Measurements from ENCODE around the gene HHATL. TPM values are rescaled to one million over a fixed set of nuclear protein-coding genes. Genes with fewer than 3 reads are reported as not detected.

The HHATL gene
- total RNA-seq, 2 experiments from 2014 or later = not detected

- no peaks in the 10 kb centered on the region for H3K4me1 Mint-ChIP-seq
- POLR2A ChIA-PET = no interaction called here
- H3K27ac Mint-ChIP-seq = no peak overlapping the region
- no peak overlapping the region for H3K4me3 Mint-ChIP-seq
- DNase-seq = no peak
- CTCF ChIA-PET = no interaction called here
- H3K36me3 Mint-ChIP-seq (ENCODE audit: low read depth) = no peaks in the 10 kb centered on the region
- peaks cover 14% of the 10 kb centered on the region for H3K9me3 Mint-ChIP-seq
- H3K27me3 Mint-ChIP-seq = peaks cover 8% of the 10 kb centered on the region
Observed at GRCh38 chr3:42674146-42674545, 28.5 kb downstream of the HHATL start.

GRCh38 chr3:42673082-42673481 lies 29.5 kb downstream of the HHATL start:
- Mint-ChIP-seq H3K36me3 (ENCODE audit: low read depth) (no peaks in the 10 kb centered on the region), H3K27ac (no peak overlapping the region), H3K4me1 (no peaks in the 10 kb centered on the region), H3K4me3 (no peak overlapping the region), H3K27me3 (peaks cover 8% of the 10 kb centered on the region), H3K9me3 (peaks cover 14% of the 10 kb centered on the region)
- ChIA-PET POLR2A (no interaction called here), CTCF (no interaction called here)
- DNase-seq = no peak

GRCh38 chr3:42672515-42672914 lies 30.1 kb downstream of the HHATL start:
- Mint-ChIP-seq H3K27me3 (peaks cover 8% of the 10 kb centered on the region), H3K4me1 (no peaks in the 10 kb centered on the region), H3K4me3 (no peak overlapping the region), H3K27ac (no peak overlapping the region), H3K9me3 (peaks cover 8% of the 10 kb centered on the region), H3K36me3 (ENCODE audit: low read depth) (no peaks in the 10 kb centered on the region)
- ChIA-PET POLR2A (no interaction called here), CTCF (no interaction called here)
- DNase-seq = no peak

GRCh38 chr3:42670670-42671069 lies 31.9 kb downstream of the HHATL start:
- H3K27me3 Mint-ChIP-seq = peaks cover 8% of the 10 kb centered on the region
- no peak overlapping the region for H3K4me3 Mint-ChIP-seq
- no peaks in the 10 kb centered on the region for H3K4me1 Mint-ChIP-seq
- DNase-seq = no peak
- ChIA-PET CTCF (interaction anchor here (1.0 kb wide), 1 partner anchor 9 kb away, joined by 3 read pairs; no protein-coding TSS in a partner anchor), POLR2A (no interaction called here)
- H3K27ac Mint-ChIP-seq = no peak overlapping the region
- H3K36me3 Mint-ChIP-seq (ENCODE audit: low read depth) = no peaks in the 10 kb centered on the region
- H3K9me3 Mint-ChIP-seq = no peaks in the 10 kb centered on the region

- ChIA-PET POLR2A (no interaction called here), CTCF (no interaction called here)
Observed at GRCh38 chr3:42670051-42670576, 32.5 kb downstream of the HHATL start.

GRCh38 chr3:42668793-42669217 lies 33.8 kb downstream of the HHATL start:
- no peaks in the 10 kb centered on the region for H3K36me3 Mint-ChIP-seq (ENCODE audit: low read depth)
- ChIA-PET CTCF (interaction anchor here (1.1 kb wide), 1 partner anchor 9 kb away, joined by 4 read pairs; no protein-coding TSS in a partner anchor), POLR2A (no interaction called here)
- H3K4me1 Mint-ChIP-seq = no peaks in the 10 kb centered on the region
- H3K9me3 Mint-ChIP-seq = no peaks in the 10 kb centered on the region
- H3K4me3 Mint-ChIP-seq = no peak overlapping the region
- H3K27ac Mint-ChIP-seq = no peak overlapping the region
- no peaks in the 10 kb centered on the region for H3K27me3 Mint-ChIP-seq
- no peak for DNase-seq

More at GRCh38 chr3:42670051-42670576, 32.5 kb downstream of the HHATL start:
- DNase-seq = no peak
- H3K27me3 Mint-ChIP-seq = peaks cover 8% of the 10 kb centered on the region
- H3K36me3 Mint-ChIP-seq (ENCODE audit: low read depth) = no peaks in the 10 kb centered on the region
- no peaks in the 10 kb centered on the region for H3K4me1 Mint-ChIP-seq
- no peak overlapping the region for H3K27ac Mint-ChIP-seq
- H3K9me3 Mint-ChIP-seq = no peaks in the 10 kb centered on the region
- no peak overlapping the region for H3K4me3 Mint-ChIP-seq

- H3K4me1 Mint-ChIP-seq = no peaks in the 10 kb centered on the region
- no peaks in the 10 kb centered on the region for H3K36me3 Mint-ChIP-seq (ENCODE audit: low read depth)
- POLR2A ChIA-PET = no interaction called here
- H3K4me3 Mint-ChIP-seq = no peak overlapping the region
- DNase-seq = no peak
- CTCF ChIA-PET = no interaction called here
- H3K27me3 Mint-ChIP-seq = no peaks in the 10 kb centered on the region
- no peak overlapping the region for H3K27ac Mint-ChIP-seq
- no peaks in the 10 kb centered on the region for H3K9me3 Mint-ChIP-seq
Observed at GRCh38 chr3:42668413-42668760, 34.2 kb downstream of the HHATL start.

- POLR2A ChIA-PET = no interaction called here
- Mint-ChIP-seq H3K4me3 (no peak overlapping the region), H3K27me3 (no peaks in the 10 kb centered on the region), H3K36me3 (ENCODE audit: low read depth) (no peaks in the 10 kb centered on the region), H3K9me3 (no peaks in the 10 kb centered on the region), H3K27ac (no peak overlapping the region), H3K4me1 (no peaks in the 10 kb centered on the region)
- no peak for DNase-seq
- CTCF ChIA-PET = no interaction called here
Observed at GRCh38 chr3:42667523-42668412, 34.8 kb downstream of the HHATL start.

GRCh38 chr3:42667096-42667522 lies 35.5 kb downstream of the HHATL start:
- no peaks in the 10 kb centered on the region for H3K27me3 Mint-ChIP-seq
- ChIA-PET CTCF (no interaction called here), POLR2A (no interaction called here)
- H3K4me1 Mint-ChIP-seq = no peaks in the 10 kb centered on the region
- no peaks in the 10 kb centered on the region for H3K36me3 Mint-ChIP-seq (ENCODE audit: low read depth)
- no peak for DNase-seq
- no peaks in the 10 kb centered on the region for H3K9me3 Mint-ChIP-seq
- no peak overlapping the region for H3K27ac Mint-ChIP-seq
- H3K4me3 Mint-ChIP-seq = no peak overlapping the region

- Mint-ChIP-seq H3K9me3 (no peaks in the 10 kb centered on the region), H3K27me3 (no peaks in the 10 kb centered on the region), H3K4me1 (no peaks in the 10 kb centered on the region), H3K36me3 (ENCODE audit: low read depth) (no peaks in the 10 kb centered on the region), H3K4me3 (no peak overlapping the region), H3K27ac (no peak overlapping the region)
- no peak for DNase-seq
- ChIA-PET CTCF (no interaction called here), POLR2A (no interaction called here)
Observed at GRCh38 chr3:42666577-42666998, 36.0 kb downstream of the HHATL start.

GRCh38 chr3:42666022-42666421 lies 36.6 kb downstream of the HHATL start:
- Mint-ChIP-seq H3K27me3 (no peaks in the 10 kb centered on the region), H3K4me3 (no peak overlapping the region), H3K27ac (no peak overlapping the region), H3K36me3 (ENCODE audit: low read depth) (no peaks in the 10 kb centered on the region), H3K4me1 (no peaks in the 10 kb centered on the region), H3K9me3 (no peaks in the 10 kb centered on the region)
- POLR2A ChIA-PET = no interaction called here
- no peak for DNase-seq
- CTCF ChIA-PET = interaction anchor here (1.2 kb wide), 1 partner anchor 10 kb away, joined by 3 read pairs; no protein-coding TSS in a partner anchor

- H3K36me3 Mint-ChIP-seq (ENCODE audit: low read depth) = no peaks in the 10 kb centered on the region
- CTCF ChIA-PET = interaction anchor here (1.2 kb wide), 1 partner anchor 9 kb away, joined by 3 read pairs; no protein-coding TSS in a partner anchor
- no peak overlapping the region for H3K4me3 Mint-ChIP-seq
- no peaks in the 10 kb centered on the region for H3K9me3 Mint-ChIP-seq
- H3K27me3 Mint-ChIP-seq = no peaks in the 10 kb centered on the region
- POLR2A ChIA-PET = no interaction called here
- H3K27ac Mint-ChIP-seq = no peak overlapping the region
- H3K4me1 Mint-ChIP-seq = no peaks in the 10 kb centered on the region
- DNase-seq = no peak
Observed at GRCh38 chr3:42665050-42665878, 37.3 kb downstream of the HHATL start.

GRCh38 chr3:42664438-42664803 lies 38.2 kb downstream of the HHATL start:
- no peak overlapping the region for H3K4me3 Mint-ChIP-seq
- ChIA-PET CTCF (interaction anchor here (0.7 to 1.5 kb wide), 2 partner anchors 21 to 174 kb away, joined by 3 to 6 read pairs; partner anchors contain the start of gene KLHL40), POLR2A (no interaction called here)
- H3K36me3 Mint-ChIP-seq (ENCODE audit: low read depth) = no peaks in the 10 kb centered on the region
- no peaks in the 10 kb centered on the region for H3K4me1 Mint-ChIP-seq
- no peaks in the 10 kb centered on the region for H3K9me3 Mint-ChIP-seq
- H3K27ac Mint-ChIP-seq = no peak overlapping the region
- DNase-seq = no peak
- H3K27me3 Mint-ChIP-seq = no peaks in the 10 kb centered on the region

Measured in activated CD4-positive, alpha-beta T cell treated with anti-CD3 and anti-CD28 coated beads, Interleukin-2, amount 10 ng/mL, durations not matched to agents 7 days and 5 days (primary cell).